LNCaP clone FGC (cell line): Measurements from ENCODE around the gene ELMO1.

Experiments
- DNase-seq: peaks from one replicate; pipeline ENCODE4 v3.0.0-alpha.2; 2011; ENCODE audit warnings: low read depth
- H3K4me3 ChIP-seq: 2 replicates; pipeline ENCODE4 v1.5.1; 2011; ENCODE audit warnings: mild to moderate bottlenecking, low read depth, low read length, control low read depth
- TF ChIP-seq, protein P1 (sequence below): IDR thresholded peaks from 2 replicates; pipeline ENCODE4 v1.5.1; 2012; ENCODE audit warnings: mild to moderate bottlenecking; ENCODE audit not compliant: control insufficient read depth, insufficient read depth; ENCODE audit errors: extremely low read depth

The ELMO1 gene

DNA sequence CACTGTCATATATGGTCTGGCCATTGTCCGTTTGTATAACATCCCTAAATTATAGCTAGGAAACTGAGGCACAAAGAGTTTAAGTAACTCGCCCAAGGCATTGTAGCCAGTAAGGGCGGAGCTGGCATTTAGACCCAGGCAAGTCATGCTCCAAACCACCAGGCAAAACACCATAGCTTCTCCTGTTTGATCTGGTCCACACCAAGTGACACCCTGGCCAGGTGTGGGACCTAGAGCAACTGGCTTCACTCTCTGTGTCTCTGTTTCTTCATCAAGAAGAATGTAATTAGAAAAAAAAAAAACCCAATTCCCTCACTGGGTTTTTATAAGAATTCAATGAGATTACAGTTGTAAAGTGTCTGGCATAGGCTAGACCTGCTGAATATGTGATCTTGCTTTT lies 639.2 kb downstream of the ELMO1 start:
- no peak for DNase-seq
- no peak overlapping the region for H3K4me3 ChIP-seq
- TF ChIP-seq, protein P1, sequence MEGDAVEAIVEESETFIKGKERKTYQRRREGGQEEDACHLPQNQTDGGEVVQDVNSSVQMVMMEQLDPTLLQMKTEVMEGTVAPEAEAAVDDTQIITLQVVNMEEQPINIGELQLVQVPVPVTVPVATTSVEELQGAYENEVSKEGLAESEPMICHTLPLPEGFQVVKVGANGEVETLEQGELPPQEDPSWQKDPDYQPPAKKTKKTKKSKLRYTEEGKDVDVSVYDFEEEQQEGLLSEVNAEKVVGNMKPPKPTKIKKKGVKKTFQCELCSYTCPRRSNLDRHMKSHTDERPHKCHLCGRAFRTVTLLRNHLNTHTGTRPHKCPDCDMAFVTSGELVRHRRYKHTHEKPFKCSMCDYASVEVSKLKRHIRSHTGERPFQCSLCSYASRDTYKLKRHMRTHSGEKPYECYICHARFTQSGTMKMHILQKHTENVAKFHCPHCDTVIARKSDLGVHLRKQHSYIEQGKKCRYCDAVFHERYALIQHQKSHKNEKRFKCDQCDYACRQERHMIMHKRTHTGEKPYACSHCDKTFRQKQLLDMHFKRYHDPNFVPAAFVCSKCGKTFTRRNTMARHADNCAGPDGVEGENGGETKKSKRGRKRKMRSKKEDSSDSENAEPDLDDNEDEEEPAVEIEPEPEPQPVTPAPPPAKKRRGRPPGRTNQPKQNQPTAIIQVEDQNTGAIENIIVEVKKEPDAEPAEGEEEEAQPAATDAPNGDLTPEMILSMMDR = no peak

DNA sequence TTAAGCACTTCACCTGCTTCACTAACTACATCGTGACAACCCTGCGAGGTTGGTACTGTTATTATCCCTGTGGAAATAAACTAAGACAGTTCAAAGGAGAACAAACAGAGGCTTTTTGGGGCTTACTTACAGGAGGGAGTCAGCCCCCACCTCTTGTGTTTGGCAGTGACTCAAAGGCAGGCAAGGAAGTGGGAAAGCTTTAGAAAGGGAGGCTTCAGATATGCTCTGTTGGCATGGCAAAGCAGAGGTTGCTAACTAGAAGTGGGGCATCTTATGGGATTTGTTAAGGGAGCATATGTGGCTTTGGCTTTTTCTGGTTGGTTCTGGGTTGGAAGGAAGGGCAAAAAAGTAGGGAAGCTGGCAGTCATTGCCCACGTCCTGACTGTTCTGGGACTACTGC lies 639.6 kb downstream of the ELMO1 start:
- no peak overlapping the region for H3K4me3 ChIP-seq
- DNase-seq = no peak
- TF ChIP-seq, protein P1 = no peak

DNA sequence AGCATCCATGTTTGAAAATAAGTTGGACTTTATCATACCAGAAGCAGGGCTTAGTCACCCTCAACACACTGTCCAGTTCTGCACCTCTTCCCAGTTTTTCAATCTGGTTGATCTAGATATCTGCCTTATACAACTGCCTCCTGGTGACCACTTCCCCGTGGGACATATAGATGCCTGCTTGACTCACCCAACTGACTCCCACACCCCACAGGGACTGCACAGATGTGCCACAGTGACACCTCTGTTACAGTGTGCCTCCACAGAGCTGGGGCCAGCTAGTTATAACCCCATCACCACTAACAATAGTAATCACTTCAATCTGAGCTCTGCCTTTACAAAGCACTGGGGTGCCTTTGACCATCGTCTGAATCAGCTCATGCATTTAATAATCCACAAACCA lies 641.8 kb downstream of the ELMO1 start:
- TF ChIP-seq, protein P1 = no peak
- no peak overlapping the region for H3K4me3 ChIP-seq
- DNase-seq = no peak
